ENCODE measurements around the gene CMIP. TPM values are rescaled to one million over a fixed set of nuclear protein-coding genes. Genes with fewer than 3 reads are reported as not detected.

The CMIP gene
- total and polyA plus RNA-seq, 10 of the 15 experiments (the other 5 are each of a cell fraction or from before 2014, with no cell fraction given) = 1.2 to 43.2 (median 4.4) TPM

DNA sequence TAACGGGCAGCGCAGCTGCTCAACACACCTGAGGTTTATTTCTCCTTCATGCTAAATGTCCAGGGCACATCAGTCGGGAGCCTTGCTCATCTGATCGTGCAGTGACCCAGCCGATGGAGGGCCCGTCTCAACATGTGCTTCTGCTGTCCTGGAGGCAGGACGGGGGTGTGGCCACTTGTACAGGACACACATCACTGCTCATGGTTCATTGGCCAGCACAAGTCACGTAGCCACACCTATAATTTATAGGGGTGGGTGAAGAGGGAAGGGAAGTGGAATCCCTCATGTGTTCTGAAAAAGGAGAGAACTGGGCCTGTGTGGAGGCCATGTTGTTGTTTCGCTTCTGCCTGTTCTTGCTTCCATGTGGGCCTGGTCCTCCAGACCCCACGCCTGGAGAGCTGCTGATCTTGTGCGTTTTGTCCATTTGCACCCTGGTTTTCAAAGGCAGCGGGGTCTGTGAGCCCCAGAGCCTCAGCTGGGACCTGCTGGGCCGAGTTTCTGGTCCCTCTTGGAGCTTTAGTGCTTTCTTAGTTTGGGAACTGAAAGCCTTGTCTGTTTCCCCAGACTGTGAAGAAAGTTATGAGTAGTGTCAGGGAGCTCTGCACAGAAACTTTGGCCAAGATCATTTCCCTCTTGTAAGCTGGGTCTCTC, 60.5 kb downstream of the CMIP start (continued):
- TF ChIP-seq KLF5 (IDR thresholded peaks at IDR 0.05; ENCODE audit: partially characterized antibody) = no peak

DNA sequence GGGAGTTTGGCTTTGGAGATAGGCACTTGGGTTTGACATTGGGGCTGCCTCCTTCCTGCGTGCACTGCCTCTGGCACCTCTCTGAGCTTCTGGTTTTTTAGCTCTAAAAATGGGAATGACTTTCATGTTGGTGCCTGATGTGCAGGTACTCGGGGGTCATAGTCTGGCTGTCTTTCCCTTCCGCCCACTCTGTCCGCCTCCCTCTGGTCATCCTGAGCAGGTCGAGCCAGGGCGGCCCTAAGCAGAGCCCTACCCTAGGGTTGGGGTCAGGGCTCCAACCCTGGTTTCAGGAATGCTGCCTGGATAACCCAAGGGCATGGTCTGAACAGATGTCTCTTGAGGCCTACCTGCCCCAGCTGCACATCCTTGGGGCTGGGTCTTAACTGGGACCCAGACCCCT, 64.8 kb downstream of the CMIP start:
- no peak overlapping the region for H3K4me2 ChIP-seq (ENCODE audit: control insufficient read depth, insufficient read depth)
- BruUV-seq (replicated peaks) = no TSS peak
- H3K79me2 ChIP-seq (ENCODE audit: control insufficient read depth, insufficient read depth, low read length) = peaks cover 21% of the 10 kb centered on the region
- SMC1A ChIA-PET (ENCODE audit: uncharacterized antibody, unreplicated experiment) = no interaction called here
- FAIRE-seq (no peak), ATAC-seq (no peak), DNase-seq (ENCODE audit: low read depth, low spot score) (no peak)
- WGBS (ENCODE audit: insufficient coverage, insufficient replicate concordance, low lambda C conversion rate, missing lambda C conversion rate) = 97% methylated on average over 6 of the region's 6 CpGs
- TF ChIP-seq, protein P1, sequence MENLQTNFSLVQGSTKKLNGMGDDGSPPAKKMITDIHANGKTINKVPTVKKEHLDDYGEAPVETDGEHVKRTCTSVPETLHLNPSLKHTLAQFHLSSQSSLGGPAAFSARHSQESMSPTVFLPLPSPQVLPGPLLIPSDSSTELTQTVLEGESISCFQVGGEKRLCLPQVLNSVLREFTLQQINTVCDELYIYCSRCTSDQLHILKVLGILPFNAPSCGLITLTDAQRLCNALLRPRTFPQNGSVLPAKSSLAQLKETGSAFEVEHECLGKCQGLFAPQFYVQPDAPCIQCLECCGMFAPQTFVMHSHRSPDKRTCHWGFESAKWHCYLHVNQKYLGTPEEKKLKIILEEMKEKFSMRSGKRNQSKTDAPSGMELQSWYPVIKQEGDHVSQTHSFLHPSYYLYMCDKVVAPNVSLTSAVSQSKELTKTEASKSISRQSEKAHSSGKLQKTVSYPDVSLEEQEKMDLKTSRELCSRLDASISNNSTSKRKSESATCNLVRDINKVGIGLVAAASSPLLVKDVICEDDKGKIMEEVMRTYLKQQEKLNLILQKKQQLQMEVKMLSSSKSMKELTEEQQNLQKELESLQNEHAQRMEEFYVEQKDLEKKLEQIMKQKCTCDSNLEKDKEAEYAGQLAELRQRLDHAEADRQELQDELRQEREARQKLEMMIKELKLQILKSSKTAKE (IDR thresholded peaks at IDR 0.05; ENCODE audit: low read depth, poor library complexity, severe bottlenecking) = no peak
- TF ChIP-seq NFYA (IDR thresholded peaks at IDR 0.05; ENCODE audit: borderline replicate concordance, low read depth, low read length) = no peak
- no peak for TF ChIP-seq RBBP5 (conservative IDR thresholded peaks at IDR 0.05)
- TF ChIP-seq CREB1 (IDR thresholded peaks at IDR 0.05; ENCODE audit: low read depth) = no peak
- TF ChIP-seq ZNF274 (IDR thresholded peaks at IDR 0.05; ENCODE audit: insufficient read depth, insufficient read length) = no peak
- TF ChIP-seq STAT3 (IDR thresholded peaks at IDR 0.05; ENCODE audit: low read depth, low read length) = no peak
- no peak for TF ChIP-seq BRCA1 (IDR thresholded peaks at IDR 0.05; ENCODE audit: low read depth, low read length)
- no peak for TF ChIP-seq CHD4 (IDR thresholded peaks at IDR 0.05)
- TF ChIP-seq, protein P2, sequence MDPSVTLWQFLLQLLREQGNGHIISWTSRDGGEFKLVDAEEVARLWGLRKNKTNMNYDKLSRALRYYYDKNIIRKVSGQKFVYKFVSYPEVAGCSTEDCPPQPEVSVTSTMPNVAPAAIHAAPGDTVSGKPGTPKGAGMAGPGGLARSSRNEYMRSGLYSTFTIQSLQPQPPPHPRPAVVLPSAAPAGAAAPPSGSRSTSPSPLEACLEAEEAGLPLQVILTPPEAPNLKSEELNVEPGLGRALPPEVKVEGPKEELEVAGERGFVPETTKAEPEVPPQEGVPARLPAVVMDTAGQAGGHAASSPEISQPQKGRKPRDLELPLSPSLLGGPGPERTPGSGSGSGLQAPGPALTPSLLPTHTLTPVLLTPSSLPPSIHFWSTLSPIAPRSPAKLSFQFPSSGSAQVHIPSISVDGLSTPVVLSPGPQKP (IDR thresholded peaks at IDR 0.05; ENCODE audit: low read depth, low read length) = no peak
- no peak for TF ChIP-seq PAX8 (IDR thresholded peaks at IDR 0.05)
- no peak for TF ChIP-seq JUNB (IDR thresholded peaks at IDR 0.05)
- TF ChIP-seq GATAD2B (conservative IDR thresholded peaks at IDR 0.05; ENCODE audit: low read depth) = no peak
- no peaks in the 10 kb centered on the region for H3K27me3 ChIP-seq (replicated peaks in 1 of 2; ENCODE audit: control insufficient read depth in 2 of 2, insufficient read depth in 2 of 2, low read length in 1 of 2)
- no peaks in the 10 kb centered on the region; the same call in 1 of the 2 replicates for H4K20me1 ChIP-seq (ENCODE audit: control insufficient read depth, insufficient read depth)
- H3K9me3 ChIP-seq (replicated peaks; ENCODE audit: control insufficient read depth, insufficient read depth, low read length) = no peaks in the 10 kb centered on the region
- H3K36me3 ChIP-seq (ENCODE audit: control insufficient read depth in 2 of 2, insufficient read depth in 2 of 2, low read length in 1 of 2) = no peaks in the 10 kb centered on the region; a peak in 2 of 4 replicates
- H3K27ac ChIP-seq (ENCODE audit: control insufficient read depth, insufficient read depth) = no peak overlapping the region
- no peak overlapping the region for H3K9ac ChIP-seq (ENCODE audit: control insufficient read depth, insufficient read depth, low read length)
- no peak overlapping the region for H3K4me3 ChIP-seq
- RAD21 ChIA-PET (ENCODE audit: unreplicated experiment) = interaction anchor here (1.2 kb wide), 1 partner anchor 27 kb away, joined by 3 read pairs; no protein-coding TSS in a partner anchor
- intact Hi-C loops (cut with micrococcal nuclease; ENCODE audit: unreplicated experiment) = no loop called here
- in situ Hi-C loops (cut with MboI) = no loop called here
- no peak overlapping the region for H2AFZ ChIP-seq (ENCODE audit: control insufficient read depth, low read depth, low read length)
- CTCF ChIA-PET = no interaction called here
- POLR2A ChIA-PET = interaction anchor here (1.0 kb wide), 1 partner anchor 66 kb away, joined by 3 read pairs; no protein-coding TSS in a partner anchor
- H3K4me1 ChIP-seq (ENCODE audit: control insufficient read depth, insufficient read depth, low read length) = peaks cover 35% of the 10 kb centered on the region

Data from GM12878 (cell line).